Naive thymus-derived CD4-positive, alpha-beta T cell (primary cell): ENCODE results near the gene CSRP2. TPM values are rescaled to one million over a fixed set of nuclear protein-coding genes. Genes with fewer than 3 reads are reported as not detected.

Experiments used
- polyA plus RNA-seq, 2 donors: library from polyadenylated mRNA; unstranded; fragments of 300-500 nt; fragmentation: Illumina TruSeq; gene quantifications; one replicate each; pipeline ENCODE4 v1.2.3, GENCODE V29; 2021
- total RNA-seq, 6 experiments: library from RNA in 5 of 6; stranded (reverse) in 5 of 6; gene quantifications; 1 replicate in 5 of 6; 2 replicates in 1 of 6; pipeline ENCODE4 v1.2.3 and lab custom pipeline; 2021 to 2026

The CSRP2 gene
- total and polyA plus RNA-seq, 7 experiments from 2014 or later = 0.79 to 0.98 TPM; not detected in 5

Other genes with a start within 250 kb of the CSRP2 start
- 10 to 100 TPM; 27.3 to 60.9 (median 56.3) TPM for gene ZDHHC17, start 114.9 kb downstream of the CSRP2 start, total RNA-seq
- 10 to 100 TPM; 12.4 to 13.0 TPM for gene ZDHHC17, start 114.9 kb downstream of the CSRP2 start, polyA plus RNA-seq
- 10 to 100 TPM in 1 of 5 experiments, under 1 TPM in 1, not detected in 3; 0.22 to 17.6 TPM for gene E2F7, start 186.6 kb upstream of the CSRP2 start, total RNA-seq
- gene E2F7, start 186.6 kb upstream of the CSRP2 start, polyA plus RNA-seq = not detected